ENCODE results near the gene CACNA2D4. TPM values are rescaled to one million over a fixed set of nuclear protein-coding genes. Genes with fewer than 3 reads are reported as not detected.

Gene CACNA2D4
- polyA plus RNA-seq, 3 donors = 17.8 to 87.7 (median 22.1) TPM

DNA sequence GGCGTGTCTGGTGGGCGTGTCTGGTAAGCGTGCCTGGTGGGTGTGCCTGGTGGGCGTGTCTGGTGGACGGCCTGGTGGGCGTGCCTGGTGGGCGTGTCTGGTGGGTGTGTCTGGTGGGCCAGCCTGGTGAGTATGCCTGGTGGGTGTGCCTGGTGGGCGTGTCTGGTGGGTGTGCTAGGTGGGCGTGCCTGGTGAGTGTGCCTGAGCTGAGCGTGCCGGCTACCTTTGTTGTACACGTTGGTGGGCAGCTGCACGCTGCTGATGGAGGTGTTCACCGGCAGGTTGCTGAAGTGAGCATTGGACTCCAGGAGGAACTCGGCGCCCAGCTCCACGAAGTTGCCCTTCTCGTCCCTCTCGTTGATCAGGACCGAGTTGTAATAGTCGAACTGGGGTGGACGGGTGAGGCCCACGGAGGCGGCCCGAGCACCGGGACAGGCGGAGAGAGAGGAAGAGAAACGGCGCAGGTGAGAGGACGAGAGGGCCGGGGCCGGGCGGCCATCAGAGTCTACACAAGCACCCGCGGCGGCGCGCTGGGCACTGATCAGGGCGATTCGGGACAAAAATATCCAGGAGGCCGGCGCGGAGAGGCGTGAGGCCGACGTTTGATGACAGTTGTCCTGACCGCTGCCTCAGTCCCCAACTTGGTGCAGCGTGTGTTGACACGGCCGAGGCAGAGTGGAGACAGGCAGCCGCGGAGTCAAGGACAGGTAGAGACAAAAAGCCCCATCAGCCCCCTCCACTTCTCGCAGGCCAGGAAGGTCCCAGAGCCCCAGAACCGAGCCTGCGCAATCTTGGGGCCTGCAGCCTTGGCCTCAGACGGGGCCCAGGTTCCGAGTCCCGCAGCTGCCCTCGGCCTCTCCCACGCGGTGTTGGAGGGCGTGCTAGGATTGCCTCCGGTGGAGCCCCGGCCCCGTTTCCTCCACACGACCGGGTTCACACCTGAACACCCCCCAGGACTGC lies 10.5 kb downstream of the CACNA2D4 start:
- no peaks in the 10 kb centered on the region for H4K20me1 ChIP-seq (ENCODE audit: insufficient read depth, low read length)
- H3K79me2 ChIP-seq (ENCODE audit: insufficient read depth, low read length) = no peaks in the 10 kb centered on the region
- Mint-ChIP-seq H3K4me3 (peak overlapping the region; percentile 71 to 78), H3K27me3 (ENCODE audit: low read depth in 3 of 3) (peaks cover 10 to 22% (median 19%) of the 10 kb centered on the region in 3 donors), H3K36me3 (peaks cover 0 to 4% of the 10 kb centered on the region in 2 donors), H3K4me1 (peaks cover 11% of the 10 kb centered on the region), H3K9me3 (peaks cover 19 to 46% (median 33%) of the 10 kb centered on the region in 7 donors), H3K27ac (peak overlapping the region in 1 of 7 donors; percentile 9)
- intact Hi-C loops (cut with micrococcal nuclease) = no loop called here
- no peak overlapping the region for H3K9ac ChIP-seq (ENCODE audit: insufficient read depth, low read length, poor library complexity, severe bottlenecking)
- H3K27ac ChIP-seq (ENCODE audit: low read depth in 1 of 2, low read length in 2 of 2) = no peak overlapping the region
- peak in 1 of 3 donors; percentile 3 for DNase-seq
- peak overlapping the region; percentile 61 for H2AFZ ChIP-seq (ENCODE audit: insufficient read depth, low read depth, low read length, poor library complexity, severe bottlenecking)
- 41% methylated on average over 66 of the region's 67 CpGs for WGBS (ENCODE audit: insufficient coverage)
- H3K36me3 ChIP-seq (replicated peaks in 1 of 2; ENCODE audit: control insufficient read depth in 1 of 2, insufficient read depth in 2 of 2, low read length in 2 of 2) = no peaks in the 10 kb centered on the region
- H3K27me3 ChIP-seq (ENCODE audit: control insufficient read depth in 2 of 2, insufficient read depth in 2 of 2, low read length in 2 of 2) = peaks cover 0 to 14% of the 10 kb centered on the region in 2 donors
- peaks cover 9 to 37% of the 10 kb centered on the region in 2 donors for H3K9me3 ChIP-seq (replicated peaks in 1 of 2; ENCODE audit: control insufficient read depth in 1 of 2, insufficient read depth in 1 of 2, low read length in 2 of 2)
- H3K4me1 ChIP-seq (ENCODE audit: control insufficient read depth in 1 of 2, insufficient read depth in 2 of 2, low read length in 2 of 2) = peaks cover 8 to 10% of the 10 kb centered on the region in 2 donors
- peak overlapping the region; percentile 60 for H3K4me2 ChIP-seq (replicated peaks; ENCODE audit: extremely low read depth, low read length, poor library complexity, severe bottlenecking)
- TF ChIP-seq, protein P1, sequence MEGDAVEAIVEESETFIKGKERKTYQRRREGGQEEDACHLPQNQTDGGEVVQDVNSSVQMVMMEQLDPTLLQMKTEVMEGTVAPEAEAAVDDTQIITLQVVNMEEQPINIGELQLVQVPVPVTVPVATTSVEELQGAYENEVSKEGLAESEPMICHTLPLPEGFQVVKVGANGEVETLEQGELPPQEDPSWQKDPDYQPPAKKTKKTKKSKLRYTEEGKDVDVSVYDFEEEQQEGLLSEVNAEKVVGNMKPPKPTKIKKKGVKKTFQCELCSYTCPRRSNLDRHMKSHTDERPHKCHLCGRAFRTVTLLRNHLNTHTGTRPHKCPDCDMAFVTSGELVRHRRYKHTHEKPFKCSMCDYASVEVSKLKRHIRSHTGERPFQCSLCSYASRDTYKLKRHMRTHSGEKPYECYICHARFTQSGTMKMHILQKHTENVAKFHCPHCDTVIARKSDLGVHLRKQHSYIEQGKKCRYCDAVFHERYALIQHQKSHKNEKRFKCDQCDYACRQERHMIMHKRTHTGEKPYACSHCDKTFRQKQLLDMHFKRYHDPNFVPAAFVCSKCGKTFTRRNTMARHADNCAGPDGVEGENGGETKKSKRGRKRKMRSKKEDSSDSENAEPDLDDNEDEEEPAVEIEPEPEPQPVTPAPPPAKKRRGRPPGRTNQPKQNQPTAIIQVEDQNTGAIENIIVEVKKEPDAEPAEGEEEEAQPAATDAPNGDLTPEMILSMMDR (IDR thresholded peaks at IDR 0.05) = no peak
- H3K4me3 ChIP-seq (replicated peaks in 1 of 3; ENCODE audit: low read depth in 2 of 3, low read length in 3 of 3) = peak overlapping the region in 1 of 3 experiments; percentile 48

DNA sequence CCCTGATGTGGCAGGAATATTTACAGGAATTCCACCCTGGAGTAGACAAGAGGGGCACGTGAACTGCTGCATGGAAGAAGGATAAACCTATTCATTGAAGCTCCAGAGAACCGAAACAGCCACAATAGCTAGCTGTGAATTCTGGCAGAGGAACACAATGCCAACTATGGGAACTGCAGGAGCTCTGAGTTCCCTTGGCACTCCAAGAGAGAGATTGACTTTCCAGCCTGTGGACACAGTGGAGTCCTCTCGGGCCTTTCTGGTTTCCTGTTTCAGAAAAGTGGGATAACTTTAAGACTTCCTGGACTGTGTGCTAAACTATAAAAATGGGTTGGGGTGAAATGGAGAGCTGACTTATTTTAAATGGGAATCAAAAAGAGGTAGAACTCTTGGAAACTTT lies 11.9 kb downstream of the CACNA2D4 start:
- peaks cover 0 to 4% of the 10 kb centered on the region in 2 donors for H3K36me3 Mint-ChIP-seq
- TF ChIP-seq, protein P1 (IDR thresholded peaks at IDR 0.05) = no peak
- H3K9me3 Mint-ChIP-seq = peaks cover 19 to 49% (median 38%) of the 10 kb centered on the region in 7 donors
- no peak overlapping the region for H3K27ac ChIP-seq (ENCODE audit: low read depth in 1 of 2, low read length in 2 of 2)
- no peak overlapping the region for H3K27ac Mint-ChIP-seq
- no peak overlapping the region for H3K9ac ChIP-seq (ENCODE audit: insufficient read depth, low read length, poor library complexity, severe bottlenecking)
- no peaks in the 10 kb centered on the region for H3K36me3 ChIP-seq (replicated peaks in 1 of 2; ENCODE audit: control insufficient read depth in 1 of 2, insufficient read depth in 2 of 2, low read length in 2 of 2)
- 67% methylated on average over 3 of the region's 3 CpGs for WGBS (ENCODE audit: insufficient coverage)
- peaks cover 0 to 14% of the 10 kb centered on the region in 2 donors for H3K27me3 ChIP-seq (ENCODE audit: control insufficient read depth in 2 of 2, insufficient read depth in 2 of 2, low read length in 2 of 2)
- H3K9me3 ChIP-seq (replicated peaks in 1 of 2; ENCODE audit: control insufficient read depth in 1 of 2, insufficient read depth in 1 of 2, low read length in 2 of 2) = peaks cover 9 to 40% of the 10 kb centered on the region in 2 donors
- H3K79me2 ChIP-seq (ENCODE audit: insufficient read depth, low read length) = no peaks in the 10 kb centered on the region
- peaks cover 10 to 22% (median 19%) of the 10 kb centered on the region in 3 donors for H3K27me3 Mint-ChIP-seq (ENCODE audit: low read depth in 3 of 3)
- intact Hi-C loops (cut with micrococcal nuclease) = no loop called here
- no peak overlapping the region for H2AFZ ChIP-seq (ENCODE audit: insufficient read depth, low read depth, low read length, poor library complexity, severe bottlenecking)
- no peak overlapping the region for H3K4me2 ChIP-seq (replicated peaks; ENCODE audit: extremely low read depth, low read length, poor library complexity, severe bottlenecking)
- peaks cover 11% of the 10 kb centered on the region for H3K4me1 Mint-ChIP-seq
- peaks cover 8 to 10% of the 10 kb centered on the region in 2 donors for H3K4me1 ChIP-seq (ENCODE audit: control insufficient read depth in 1 of 2, insufficient read depth in 2 of 2, low read length in 2 of 2)
- DNase-seq = no peak
- no peak overlapping the region for H3K4me3 ChIP-seq (replicated peaks in 1 of 3; ENCODE audit: low read depth in 2 of 3, low read length in 3 of 3)
- no peaks in the 10 kb centered on the region for H4K20me1 ChIP-seq (ENCODE audit: insufficient read depth, low read length)
- peak overlapping the region in 1 of 2 donors; percentile 2 for H3K4me3 Mint-ChIP-seq
